Mesenchymal stem cell (in vitro differentiated cells and primary cell): Measurements from ENCODE around the gene NEDD4L.
"Not testable (repeated sequence)": the region's sequence is repeated elsewhere in the genome, so short reads cannot be mapped to it uniquely, and the experiment has no call there.

Experiments used
- DNase-seq: peaks from one replicate; pipeline ENCODE4 v3.0.0-alpha.2; 2013
- H2AFZ ChIP-seq: one replicate; pipeline ENCODE4 v1.6.1; 2013; ENCODE audit warnings: low read depth, mild to moderate bottlenecking, control low read depth, inconsistent platforms, low read length, moderate library complexity
- H2AK5ac ChIP-seq: 2 replicates; pipeline ENCODE4 v1.6.1; 2013; ENCODE audit warnings: low read length, moderate library complexity, mild to moderate bottlenecking, inconsistent platforms; ENCODE audit not compliant: severe bottlenecking
- H2BK120ac ChIP-seq: one replicate; pipeline ENCODE4 v1.6.1; 2013; ENCODE audit warnings: low read depth, mild to moderate bottlenecking, inconsistent platforms, low read length, moderate library complexity
- H2BK12ac ChIP-seq, 2 experiments: one replicate each; pipeline ENCODE4 v1.6.1; 2013; ENCODE audit warnings: inconsistent platforms in 2 of 2, low read length in 2 of 2, mild to moderate bottlenecking in 2 of 2, moderate library complexity in 2 of 2, control low read depth in 1 of 2
- H2BK15ac ChIP-seq: one replicate; pipeline ENCODE4 v1.6.1; 2013; ENCODE audit warnings: mild to moderate bottlenecking, low read depth, inconsistent platforms; ENCODE audit not compliant: poor library complexity, severe bottlenecking
- H2BK5ac ChIP-seq: 2 replicates; pipeline ENCODE4 v1.6.1; 2013; ENCODE audit warnings: low read depth, mild to moderate bottlenecking, low read length, control low read depth, inconsistent platforms; ENCODE audit not compliant: poor library complexity, severe bottlenecking
- H3K14ac ChIP-seq, 2 experiments: one replicate each; pipeline ENCODE4 v1.6.1; 2013; ENCODE audit warnings: inconsistent platforms in 2 of 2, low read length in 2 of 2, control low read depth in 1 of 2, mild to moderate bottlenecking in 1 of 2, moderate library complexity in 1 of 2
- H3K18ac ChIP-seq, 2 experiments: one replicate each; pipeline ENCODE4 v1.6.1; 2013; ENCODE audit warnings: inconsistent platforms in 2 of 2, low read length in 2 of 2, control low read depth in 1 of 2, low read depth in 1 of 2, mild to moderate bottlenecking in 1 of 2
- H3K23ac ChIP-seq, 2 experiments: one replicate each; pipeline ENCODE4 v1.6.1; 2013; ENCODE audit warnings: inconsistent platforms in 2 of 2, low read length in 2 of 2, mild to moderate bottlenecking in 2 of 2, moderate library complexity in 2 of 2, control low read depth in 1 of 2
- H3K27ac ChIP-seq: 2 replicates; pipeline ENCODE4 v1.5.1; 2013; ENCODE audit warnings: mild to moderate bottlenecking, moderate library complexity, low read length, control low read depth, inconsistent platforms; ENCODE audit not compliant: poor library complexity, severe bottlenecking
- H3K27me3 ChIP-seq, 2 experiments: 2 replicates each; pipeline versions ENCODE4 v1.6.1 to v1.7.0; 2013; ENCODE audit warnings: low read length in 2 of 2, mild to moderate bottlenecking in 2 of 2, moderate library complexity in 2 of 2, control low read depth in 1 of 2, inconsistent platforms in 1 of 2; ENCODE audit not compliant: control insufficient read depth in 1 of 2, insufficient read depth in 1 of 2
- H3K36me3 ChIP-seq, 2 experiments: 2 replicates each; pipeline versions ENCODE4 v1.6.1 to v1.7.0; 2013; ENCODE audit warnings: low read length in 2 of 2, control low read depth in 1 of 2, inconsistent platforms in 1 of 2, low read depth in 1 of 2, mild to moderate bottlenecking in 1 of 2; ENCODE audit not compliant: insufficient read depth in 2 of 2, control insufficient read depth in 1 of 2
- H3K4ac ChIP-seq, 2 experiments: one replicate each; pipeline ENCODE4 v1.6.1; 2013; ENCODE audit warnings: inconsistent platforms in 2 of 2, low read length in 2 of 2, mild to moderate bottlenecking in 2 of 2, moderate library complexity in 2 of 2, control low read depth in 1 of 2, low read depth in 1 of 2
- H3K4me1 ChIP-seq: 2 replicates; pipeline ENCODE4 v1.6.1; 2013; ENCODE audit warnings: low read depth, low read length, control low read depth; ENCODE audit not compliant: control insufficient read depth, insufficient read depth
- H3K4me2 ChIP-seq: 2 replicates; pipeline ENCODE4 v1.6.1; 2013; ENCODE audit warnings: low read length, mild to moderate bottlenecking, inconsistent platforms; ENCODE audit not compliant: poor library complexity, severe bottlenecking
- H3K4me3 ChIP-seq, 2 experiments: 2 replicates each; pipeline versions ENCODE4 v1.5.1 to v1.7.0; 2013; ENCODE audit warnings: low read length in 2 of 2, mild to moderate bottlenecking in 2 of 2, control low read depth in 1 of 2, low read depth in 1 of 2; ENCODE audit not compliant: insufficient read depth in 1 of 2
- H3K79me1 ChIP-seq: replicated peaks from 2 replicates; pipeline ENCODE4 v1.6.1; 2013; ENCODE audit warnings: mild to moderate bottlenecking, control low read depth, low read length, inconsistent platforms; ENCODE audit not compliant: poor library complexity, severe bottlenecking
- H3K9ac ChIP-seq: 2 replicates; pipeline ENCODE4 v1.7.0; 2013; ENCODE audit warnings: mild to moderate bottlenecking, low read length, moderate library complexity
- H3K9me3 ChIP-seq: 2 replicates; pipeline ENCODE4 v1.7.0; 2013; ENCODE audit warnings: mild to moderate bottlenecking, low read length; ENCODE audit not compliant: control insufficient read depth
- H4K8ac ChIP-seq: one replicate; pipeline ENCODE4 v1.6.1; 2013; ENCODE audit warnings: inconsistent platforms, mild to moderate bottlenecking, low read length, moderate library complexity
- H4K91ac ChIP-seq: one replicate; pipeline ENCODE4 v1.6.1; 2013; ENCODE audit warnings: mild to moderate bottlenecking, low read length, inconsistent platforms
- WGBS: methylation state at CpG from one replicate; pipeline ENCODE4 v1.1.7; 2013; ENCODE audit warnings: mixed read lengths; 5-methylcytosine and 5-hydroxymethylcytosine counted together

NEDD4L gene

GRCh38 chr18:58379443-58379842 lies 335.4 kb downstream of the NEDD4L start:
- Histone ChIP-seq H3K4me1 (peaks cover 1% of the 10 kb centered on the region), H3K79me1 (peaks cover 3% of the 10 kb centered on the region), H3K9ac (no peak overlapping the region), H2BK15ac (no peak overlapping the region), H3K4me2 (no peak overlapping the region), H3K18ac (no peak overlapping the region), H3K4me3 (no peak overlapping the region), H2AK5ac (no peak overlapping the region), H3K27ac (no peak overlapping the region), H2BK120ac (no peak overlapping the region), H3K4ac (no peak overlapping the region), H3K9me3 (no peaks in the 10 kb centered on the region), H3K36me3 (peaks cover 5 to 59% of the 10 kb centered on the region in 2 experiments), H4K91ac (no peak overlapping the region), H3K23ac (no peak overlapping the region), H3K27me3 (no peaks in the 10 kb centered on the region), H2BK12ac (no peak overlapping the region), H2AFZ (no peak overlapping the region), H2BK5ac (no peak overlapping the region), H3K14ac (no peak overlapping the region), H4K8ac (no peak overlapping the region)
- DNase-seq: no peak
- 90% methylated on average over 15 of the region's 15 CpGs for WGBS

- not testable (repeated sequence) for H3K18ac ChIP-seq, H3K9me3 ChIP-seq, H2BK15ac ChIP-seq, DNase-seq, H3K4me3 ChIP-seq, H2AFZ ChIP-seq, H2BK5ac ChIP-seq, H3K27me3 ChIP-seq, H3K4ac ChIP-seq, H2AK5ac ChIP-seq, H2BK120ac ChIP-seq, H3K27ac ChIP-seq, H4K91ac ChIP-seq, H2BK12ac ChIP-seq, H4K8ac ChIP-seq, H3K4me1 ChIP-seq, H3K23ac ChIP-seq, H3K9ac ChIP-seq, H3K4me2 ChIP-seq, H3K79me1 ChIP-seq, H3K14ac ChIP-seq
- peaks cover 5 to 55% of the 10 kb centered on the region in 2 experiments for H3K36me3 ChIP-seq
- WGBS: 94% methylated on average over 4 of the region's 4 CpGs
Measured at GRCh38 chr18:58380113-58380512, 336.1 kb downstream of the NEDD4L start.

- Histone ChIP-seq H3K4me1 (peaks cover 1% of the 10 kb centered on the region), H3K14ac (no peak overlapping the region), H3K9me3 (no peaks in the 10 kb centered on the region), H2BK120ac (no peak overlapping the region), H4K8ac (no peak overlapping the region), H2BK12ac (no peak overlapping the region), H2AK5ac (no peak overlapping the region), H3K4me2 (no peak overlapping the region), H3K18ac (no peak overlapping the region), H3K27me3 (no peaks in the 10 kb centered on the region), H3K4me3 (no peak overlapping the region), H2AFZ (no peak overlapping the region), H3K36me3 (peaks cover 8 to 58% of the 10 kb centered on the region in 2 experiments), H4K91ac (no peak overlapping the region), H3K9ac (no peak overlapping the region), H3K23ac (no peak overlapping the region), H2BK15ac (no peak overlapping the region), H3K79me1 (peaks cover 3% of the 10 kb centered on the region), H3K27ac (no peak overlapping the region), H3K4ac (no peak overlapping the region), H2BK5ac (no peak overlapping the region)
- WGBS: 90% methylated on average over 12 of the region's 12 CpGs
- DNase-seq: no peak
Measured at GRCh38 chr18:58381676-58382411, 337.8 kb downstream of the NEDD4L start.

GRCh38 chr18:58382446-58382845 lies 338.4 kb downstream of the NEDD4L start:
- Histone ChIP-seq H2BK5ac (no peak overlapping the region), H3K4ac (no peak overlapping the region), H3K36me3 (peaks cover 11 to 55% of the 10 kb centered on the region in 2 experiments), H2AFZ (no peak overlapping the region), H3K18ac (no peak overlapping the region), H2BK120ac (no peak overlapping the region), H3K9me3 (no peaks in the 10 kb centered on the region), H3K9ac (no peak overlapping the region), H2BK15ac (no peak overlapping the region), H2BK12ac (no peak overlapping the region), H2AK5ac (no peak overlapping the region), H3K4me2 (no peak overlapping the region), H3K27ac (no peak overlapping the region), H4K8ac (no peak overlapping the region), H3K27me3 (no peaks in the 10 kb centered on the region), H4K91ac (no peak overlapping the region), H3K14ac (no peak overlapping the region), H3K4me1 (peaks cover 1% of the 10 kb centered on the region), H3K23ac (no peak overlapping the region), H3K4me3 (no peak overlapping the region), H3K79me1 (peaks cover 3% of the 10 kb centered on the region)
- 85% methylated on average over 1 of the region's 2 CpGs for WGBS
- DNase-seq: no peak
